IMR-90 (cell line): ENCODE data around the gene UTP11. TPM values are rescaled to one million over a fixed set of nuclear protein-coding genes. Genes with fewer than 3 reads are reported as not detected.

Source experiments
- ATAC-seq: fragments of 200-7000 bp; cut with Tn5 transposase; 2 replicates; pipeline ENCODE4 v1.9.1; 2020; ENCODE audit warnings: low read depth, mild to moderate bottlenecking, moderate library complexity
- BruUV-seq: library from RNA; stranded (reverse); fragments of 400-500 nt; replicated peaks from 2 replicates; lab custom pipeline; 2021; lab: Mats Ljungman, UMichigan
- CTCF ChIA-PET: fragments of 300-600 bp; formaldehyde crosslinking; extraction: SDS; loops from one replicate; lab custom pipeline; 2021; ENCODE audit warnings: antibody characterized with exemption; lab: Yijun Ruan, JAX
- POLR2A ChIA-PET: fragments of 300-600 bp; sonication (Branson Sonifier 250); formaldehyde crosslinking; loops from one replicate; lab custom pipeline; 2022; ENCODE audit warnings: antibody characterized with exemption; ENCODE audit not compliant: unreplicated experiment; lab: Charles Lee
- DNase-seq: peaks from one replicate; pipeline ENCODE4 v3.0.0; 2013
- H2AFZ ChIP-seq: replicated peaks from 2 replicates; pipeline ENCODE3; 2013; ENCODE audit warnings: low read length, mild to moderate bottlenecking; ENCODE audit not compliant: poor library complexity
- H2AK5ac ChIP-seq: 2 replicates; pipeline ENCODE4 v1.6.1; 2013; ENCODE audit warnings: low read depth, low read length, inconsistent platforms
- H2AK9ac ChIP-seq: replicated peaks from 2 replicates; pipeline ENCODE3; 2013; ENCODE audit warnings: mild to moderate bottlenecking, low read depth, low read length, moderate library complexity; ENCODE audit not compliant: poor library complexity
- H2BK120ac ChIP-seq: 2 replicates; pipeline ENCODE4 v1.6.1; 2013; ENCODE audit warnings: low read depth, low read length, inconsistent platforms
- H2BK15ac ChIP-seq: 3 replicates; pipeline ENCODE4 v1.6.1; 2013; ENCODE audit warnings: low read depth, low read length, inconsistent platforms
- H2BK20ac ChIP-seq: 2 replicates; pipeline ENCODE4 v1.6.1; 2013; ENCODE audit warnings: low read depth, mild to moderate bottlenecking, inconsistent platforms, low read length, moderate library complexity
- H2BK5ac ChIP-seq: 2 replicates; pipeline ENCODE4 v1.6.1; 2013; ENCODE audit warnings: mild to moderate bottlenecking, low read depth, low read length, inconsistent platforms; ENCODE audit not compliant: poor library complexity, severe bottlenecking
- H3K14ac ChIP-seq: replicated peaks from 2 replicates; pipeline ENCODE4 v1.6.1; 2013; ENCODE audit warnings: low read depth, low read length, inconsistent platforms
- H3K18ac ChIP-seq: 2 replicates; pipeline ENCODE4 v1.6.1; 2013; ENCODE audit warnings: low read depth, low read length, control low read depth
- H3K23ac ChIP-seq: 2 replicates; pipeline ENCODE4 v1.6.1; 2013; ENCODE audit warnings: low read depth, low read length, inconsistent platforms
- H3K27ac ChIP-seq: 2 replicates; pipeline ENCODE4 v1.5.1; 2013; ENCODE audit warnings: mild to moderate bottlenecking, control low read depth, low read length; ENCODE audit not compliant: insufficient read depth
- H3K27me3 ChIP-seq: 2 replicates; pipeline ENCODE4 v1.6.1; 2013; ENCODE audit warnings: low read length; ENCODE audit not compliant: control insufficient read depth, insufficient read depth
- H3K36me3 ChIP-seq: 2 replicates; pipeline ENCODE4 v1.6.1; 2013; ENCODE audit warnings: low read length, mixed read lengths; ENCODE audit not compliant: control insufficient read depth, insufficient read depth
- H3K4ac ChIP-seq: 2 replicates; pipeline ENCODE4 v1.6.1; 2013; ENCODE audit warnings: low read depth, low read length, inconsistent platforms
- H3K4me1 ChIP-seq: 2 replicates; pipeline ENCODE4 v1.6.1; 2013; ENCODE audit warnings: low read length, mixed read lengths; ENCODE audit not compliant: control insufficient read depth, insufficient read depth
- H3K4me2 ChIP-seq: 2 replicates; pipeline ENCODE4 v1.6.1; 2013; ENCODE audit warnings: low read depth, mild to moderate bottlenecking, control low read depth, low read length, moderate library complexity
- H3K4me3 ChIP-seq: 2 replicates; pipeline ENCODE4 v1.5.1; 2013; ENCODE audit warnings: low read depth, mild to moderate bottlenecking, control low read depth, low read length, moderate library complexity; ENCODE audit not compliant: insufficient read depth
- H3K56ac ChIP-seq: 2 replicates; pipeline ENCODE4 v1.6.1; 2013; ENCODE audit warnings: low read length, inconsistent platforms; ENCODE audit not compliant: insufficient read depth; ENCODE audit errors: extremely low read depth
- H3K79me1 ChIP-seq, 2 experiments: 2 replicates each; pipeline ENCODE4 v1.6.1; 2013; ENCODE audit warnings: low read length in 2 of 2, inconsistent platforms in 1 of 2, low read depth in 1 of 2
- H3K9ac ChIP-seq: 2 replicates; pipeline ENCODE4 v1.6.1; 2013; ENCODE audit warnings: low read depth, low read length, control low read depth
- H3K9me1 ChIP-seq: 2 replicates; pipeline ENCODE4 v1.6.1; 2013; ENCODE audit warnings: low read length, inconsistent platforms; ENCODE audit not compliant: insufficient read depth
- H3K9me3 ChIP-seq: 2 replicates; pipeline ENCODE4 v1.6.1; 2013; ENCODE audit warnings: low read length; ENCODE audit not compliant: control insufficient read depth, insufficient read depth
- H4K20me1 ChIP-seq: 2 replicates; pipeline ENCODE4 v1.6.1; 2013; ENCODE audit warnings: low read length, inconsistent platforms; ENCODE audit not compliant: insufficient read depth
- H4K5ac ChIP-seq: 2 replicates; pipeline ENCODE4 v1.6.1; 2013; ENCODE audit warnings: mild to moderate bottlenecking, low read depth, low read length, control low read depth
- H4K8ac ChIP-seq, 2 experiments: 2 replicates each; pipeline ENCODE4 v1.6.1; 2013; ENCODE audit warnings: low read depth in 2 of 2, low read length in 2 of 2, control low read depth in 1 of 2, inconsistent platforms in 1 of 2
- H4K91ac ChIP-seq: 2 replicates; pipeline ENCODE4 v1.6.1; 2013; ENCODE audit warnings: low read depth, low read length, inconsistent platforms; ENCODE audit not compliant: insufficient read depth
- CEBPB ChIP-seq: IDR thresholded peaks from 2 replicates; pipeline ENCODE4 v1.6.1; 2012; ENCODE audit warnings: low read depth, low read length, improper control_type of control experiment
- CHD1 ChIP-seq: IDR thresholded peaks from 2 replicates; pipeline ENCODE4 v1.6.1; 2012; ENCODE audit warnings: low read depth, low read length, improper control_type of control experiment
- FOS ChIP-seq: fragments of 150-350 bp; IDR thresholded peaks from 2 replicates; pipeline ENCODE4 v1.6.1; 2016; ENCODE audit warnings: low read depth, low read length
- MAZ ChIP-seq: IDR thresholded peaks from 2 replicates; pipeline ENCODE4 v1.6.1; 2012; ENCODE audit warnings: low read depth, mild to moderate bottlenecking, low read length, improper control_type of control experiment, moderate library complexity, borderline replicate concordance
- MXI1 ChIP-seq: IDR thresholded peaks from 2 replicates; pipeline ENCODE4 v1.6.1; 2012; ENCODE audit warnings: low read depth, mild to moderate bottlenecking, low read length, moderate library complexity, borderline replicate concordance
- POLR2A ChIP-seq: IDR thresholded peaks from 2 replicates; pipeline ENCODE4 v1.6.1; 2012; ENCODE audit warnings: mild to moderate bottlenecking, low read depth, low read length
- RAD21 ChIP-seq: IDR thresholded peaks from 2 replicates; pipeline ENCODE4 v1.6.1; 2012; ENCODE audit warnings: low read length, improper control_type of control experiment
- RFX5 ChIP-seq: IDR thresholded peaks from 2 replicates; pipeline ENCODE4 v1.8.0; 2012; ENCODE audit warnings: low read depth, mild to moderate bottlenecking, low read length, moderate library complexity
- SMC3 ChIP-seq: fragments of 150-350 bp; IDR thresholded peaks from 2 replicates; pipeline ENCODE4 v1.6.1; 2016; ENCODE audit warnings: low read depth, mild to moderate bottlenecking, antibody characterized with exemption, low read length, moderate library complexity
- WGBS, 2 experiments: methylation state at CpG; one replicate each; pipeline versions ENCODE4 v1.1.5 to v1.1.7; 2013; ENCODE audit warnings: missing lambda C conversion rate in 2 of 2; ENCODE audit not compliant: insufficient read length in 1 of 2; ENCODE audit errors: extremely low coverage in 2 of 2; 5-methylcytosine and 5-hydroxymethylcytosine counted together
- dilution Hi-C: fragments of 300-500 bp; cut with HindIII; formaldehyde crosslinking; loops from one replicate; pipeline ENCODE4 v1.14.3; 2018; ENCODE audit warnings: low sequenced_read_pairs; ENCODE audit not compliant: unreplicated experiment
- in situ Hi-C: fragments of 300-500 bp; cut with MboI; formaldehyde crosslinking; loops from 3 replicates; pipeline ENCODE4 v1.14.3; 2019; ENCODE audit warnings: low sequenced_read_pairs, inconsistent platforms, mixed read lengths
- intact Hi-C: fragments of 100-400 bp; cut with micrococcal nuclease; formaldehyde crosslinking; loops from 2 replicates; pipeline ENCODE4 v1.10.0; 2022
- polyA plus RNA-seq, 3 experiments: library from polyadenylated mRNA; depleted of rRNA; stranded (reverse); fragments of >200 nt; gene quantifications; 2 replicates each; pipeline ENCODE4 v1.2.3, GENCODE V29; 2012; ENCODE audit warnings: low replicate concordance in 1 of 3
- total RNA-seq: library from RNA; depleted of rRNA; stranded (reverse); fragments of >200 nt; gene quantifications from 2 replicates; pipeline ENCODE4 v1.2.3, GENCODE V29; 2012
- TF ChIP-seq, protein P1 (sequence below): fragments of 150-350 bp; IDR thresholded peaks from 2 replicates; pipeline ENCODE4 v1.6.1; 2016; ENCODE audit warnings: low read depth, mild to moderate bottlenecking, low read length, moderate library complexity, borderline replicate concordance
- TF ChIP-seq, protein P2 (sequence below): conservative IDR thresholded peaks from 2 replicates; pipeline ENCODE4 v1.5.1; 2012; ENCODE audit warnings: mild to moderate bottlenecking, low read depth, low read length, improper control_type of control experiment
- TF ChIP-seq, protein P3 (sequence below): fragments of 150-350 bp; IDR thresholded peaks from 2 replicates; pipeline ENCODE4 v1.6.1; 2017; ENCODE audit warnings: mild to moderate bottlenecking, antibody characterized with exemption, low read length, low read depth

UTP11 gene
- total and polyA plus RNA-seq, 2 of the 4 experiments (the other 2 are of a cell fraction): 22.0 to 27.8 TPM

DNA sequence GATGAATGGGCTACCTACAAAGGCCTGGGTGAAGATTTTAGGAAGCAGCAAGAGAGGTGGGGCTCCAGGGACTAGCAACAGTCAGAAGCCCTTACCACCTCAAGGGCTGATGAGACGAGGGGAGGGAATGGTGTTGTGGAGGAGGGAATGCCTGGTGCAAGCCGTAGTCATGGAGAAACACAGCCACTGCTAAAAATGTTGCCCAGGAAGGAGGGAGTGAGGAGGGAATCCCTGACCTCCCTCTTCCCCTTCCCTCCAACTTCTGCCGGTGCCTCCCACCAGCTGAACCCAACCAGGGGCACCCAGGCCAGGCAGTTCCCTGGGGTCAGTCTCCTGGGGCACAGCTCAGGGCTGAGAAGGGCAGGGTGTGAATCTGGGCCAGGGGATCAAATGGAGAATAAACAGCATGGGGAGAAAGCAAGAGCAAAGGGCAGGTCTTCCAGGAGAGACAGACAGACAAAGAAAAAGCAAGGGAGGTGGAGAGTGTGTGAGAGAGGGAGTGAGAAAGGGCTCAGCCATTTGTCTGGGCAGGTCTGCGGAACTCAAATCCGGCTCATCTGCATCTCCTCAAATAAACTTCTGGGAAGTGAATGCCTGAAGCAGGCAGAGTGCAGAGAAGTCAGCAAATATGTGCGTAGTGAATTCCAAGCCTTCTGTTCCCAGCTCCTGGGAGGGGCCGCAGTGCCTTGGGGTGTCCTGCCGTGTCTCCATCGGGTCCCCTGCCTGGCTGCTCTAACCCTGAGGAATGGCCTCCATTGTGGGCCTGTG, 61.2 kb downstream of the UTP11 start:
- POLR2A ChIA-PET: no interaction called here
- no peaks in the 10 kb centered on the region for H3K9me1 ChIP-seq
- no peak for TF ChIP-seq POLR2A
- no peak for TF ChIP-seq CHD1
- TF ChIP-seq SMC3: no peak
- TF ChIP-seq CEBPB: no peak
- TF ChIP-seq FOS: no peak
- TF ChIP-seq RAD21: no peak
- TF ChIP-seq MXI1: no peak
- no peak for TF ChIP-seq RFX5
- no peak for TF ChIP-seq MAZ
- TF ChIP-seq, protein P1, sequence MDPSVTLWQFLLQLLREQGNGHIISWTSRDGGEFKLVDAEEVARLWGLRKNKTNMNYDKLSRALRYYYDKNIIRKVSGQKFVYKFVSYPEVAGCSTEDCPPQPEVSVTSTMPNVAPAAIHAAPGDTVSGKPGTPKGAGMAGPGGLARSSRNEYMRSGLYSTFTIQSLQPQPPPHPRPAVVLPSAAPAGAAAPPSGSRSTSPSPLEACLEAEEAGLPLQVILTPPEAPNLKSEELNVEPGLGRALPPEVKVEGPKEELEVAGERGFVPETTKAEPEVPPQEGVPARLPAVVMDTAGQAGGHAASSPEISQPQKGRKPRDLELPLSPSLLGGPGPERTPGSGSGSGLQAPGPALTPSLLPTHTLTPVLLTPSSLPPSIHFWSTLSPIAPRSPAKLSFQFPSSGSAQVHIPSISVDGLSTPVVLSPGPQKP: no peak
- TF ChIP-seq, protein P2, sequence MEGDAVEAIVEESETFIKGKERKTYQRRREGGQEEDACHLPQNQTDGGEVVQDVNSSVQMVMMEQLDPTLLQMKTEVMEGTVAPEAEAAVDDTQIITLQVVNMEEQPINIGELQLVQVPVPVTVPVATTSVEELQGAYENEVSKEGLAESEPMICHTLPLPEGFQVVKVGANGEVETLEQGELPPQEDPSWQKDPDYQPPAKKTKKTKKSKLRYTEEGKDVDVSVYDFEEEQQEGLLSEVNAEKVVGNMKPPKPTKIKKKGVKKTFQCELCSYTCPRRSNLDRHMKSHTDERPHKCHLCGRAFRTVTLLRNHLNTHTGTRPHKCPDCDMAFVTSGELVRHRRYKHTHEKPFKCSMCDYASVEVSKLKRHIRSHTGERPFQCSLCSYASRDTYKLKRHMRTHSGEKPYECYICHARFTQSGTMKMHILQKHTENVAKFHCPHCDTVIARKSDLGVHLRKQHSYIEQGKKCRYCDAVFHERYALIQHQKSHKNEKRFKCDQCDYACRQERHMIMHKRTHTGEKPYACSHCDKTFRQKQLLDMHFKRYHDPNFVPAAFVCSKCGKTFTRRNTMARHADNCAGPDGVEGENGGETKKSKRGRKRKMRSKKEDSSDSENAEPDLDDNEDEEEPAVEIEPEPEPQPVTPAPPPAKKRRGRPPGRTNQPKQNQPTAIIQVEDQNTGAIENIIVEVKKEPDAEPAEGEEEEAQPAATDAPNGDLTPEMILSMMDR: no peak
- TF ChIP-seq, protein P3, sequence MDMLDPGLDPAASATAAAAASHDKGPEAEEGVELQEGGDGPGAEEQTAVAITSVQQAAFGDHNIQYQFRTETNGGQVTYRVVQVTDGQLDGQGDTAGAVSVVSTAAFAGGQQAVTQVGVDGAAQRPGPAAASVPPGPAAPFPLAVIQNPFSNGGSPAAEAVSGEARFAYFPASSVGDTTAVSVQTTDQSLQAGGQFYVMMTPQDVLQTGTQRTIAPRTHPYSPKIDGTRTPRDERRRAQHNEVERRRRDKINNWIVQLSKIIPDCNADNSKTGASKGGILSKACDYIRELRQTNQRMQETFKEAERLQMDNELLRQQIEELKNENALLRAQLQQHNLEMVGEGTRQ: no peak
- ATAC-seq (no peak), DNase-seq (no peak)
- BruUV-seq: no TSS peak
- H2BK120ac ChIP-seq: no peak overlapping the region
- H3K56ac ChIP-seq: no peak overlapping the region
- H2BK20ac ChIP-seq: no peak overlapping the region
- no peak overlapping the region for H2AK5ac ChIP-seq
- WGBS, 2 experiments: no CpG with 5 or more reads among the region's 9 CpGs
- H3K4me1 ChIP-seq: no peaks in the 10 kb centered on the region
- in situ Hi-C loops (no loop called here), dilution Hi-C loops (no loop called here), intact Hi-C loops (no loop called here)
- H3K27ac ChIP-seq: no peak overlapping the region
- H3K36me3 ChIP-seq: no peaks in the 10 kb centered on the region
- H4K5ac ChIP-seq: no peak overlapping the region
- no peak overlapping the region for H3K4me3 ChIP-seq
- H3K23ac ChIP-seq: no peak overlapping the region
- H3K9ac ChIP-seq: no peak overlapping the region
- H2BK15ac ChIP-seq: no peak overlapping the region
- H3K14ac ChIP-seq: no peak overlapping the region
- no peaks in the 10 kb centered on the region for H3K79me1 ChIP-seq
- H3K4ac ChIP-seq: no peak overlapping the region
- H2AK9ac ChIP-seq: no peak overlapping the region
- no peak overlapping the region for H2AFZ ChIP-seq
- no peak overlapping the region for H2BK5ac ChIP-seq
- no peak overlapping the region for H3K18ac ChIP-seq
- H4K91ac ChIP-seq: no peak overlapping the region
- H4K20me1 ChIP-seq: no peaks in the 10 kb centered on the region; the same call in 1 of the 2 replicates
- H3K27me3 ChIP-seq: peaks cover 28% of the 10 kb centered on the region
- CTCF ChIA-PET: no interaction called here
- no peaks in the 10 kb centered on the region for H3K9me3 ChIP-seq
- H3K4me2 ChIP-seq: no peak overlapping the region
- H4K8ac ChIP-seq: no peak overlapping the region
